HG02623 (cell line): ENCODE results near the gene JUNB.

Experiments
- ATAC-seq: cut with Tn5 transposase; IDR thresholded peaks from one replicate; pipeline ENCODE4 v1.9.1; 2021; ENCODE audit warnings: moderate library complexity; ENCODE audit not compliant: unreplicated experiment

JUNB gene

GRCh38 chr19:12791345-12792050, at the start of gene JUNB:
TSS of gene JUNB (plus strand) at chr19:12791486. CDS start at chr19:12791772, 286 bp downstream.
- ATAC-seq: peak; percentile 31

DNA sequence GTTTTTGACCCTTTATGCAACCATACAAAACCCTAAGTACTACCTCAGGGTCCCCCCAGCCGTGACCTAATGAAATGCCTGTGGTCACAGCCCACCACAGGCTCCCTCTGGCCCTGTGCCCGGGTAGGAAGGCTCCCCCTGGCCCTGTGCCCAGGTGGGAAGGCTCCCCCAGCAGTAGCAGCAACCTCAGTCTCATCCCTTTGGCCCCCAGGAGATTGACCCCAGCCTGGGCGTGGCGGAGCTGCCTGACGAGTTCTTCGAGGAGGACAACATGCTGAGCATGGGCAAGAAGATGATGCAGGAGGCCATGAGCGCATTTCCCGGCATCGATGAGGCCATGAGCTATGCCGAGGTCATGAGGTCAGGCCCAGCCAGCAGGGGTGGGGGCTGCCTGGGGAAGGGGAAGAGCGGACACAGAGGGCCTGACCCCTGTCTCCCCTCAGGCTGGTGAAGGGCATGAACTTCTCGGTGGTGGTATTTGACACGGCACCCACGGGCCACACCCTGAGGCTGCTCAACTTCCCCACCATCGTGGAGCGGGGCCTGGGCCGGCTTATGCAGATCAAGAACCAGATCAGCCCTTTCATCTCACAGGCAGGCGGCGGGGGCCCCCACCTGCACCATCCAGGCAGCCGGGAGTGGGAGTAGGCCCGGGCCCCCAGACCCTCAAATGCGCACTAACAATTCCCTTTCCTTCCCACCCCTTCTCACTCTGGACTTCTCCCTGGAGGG, 46.0 kb upstream of the JUNB start:
- no peak for ATAC-seq

GRCh38 chr19:12748489-12748888, 42.8 kb upstream of the JUNB start:
- no peak for ATAC-seq

GRCh38 chr19:12749938-12750521, 41.3 kb upstream of the JUNB start:
- no peak for ATAC-seq

GRCh38 chr19:12750851-12751250, 40.4 kb upstream of the JUNB start:
- no peak for ATAC-seq

DNA sequence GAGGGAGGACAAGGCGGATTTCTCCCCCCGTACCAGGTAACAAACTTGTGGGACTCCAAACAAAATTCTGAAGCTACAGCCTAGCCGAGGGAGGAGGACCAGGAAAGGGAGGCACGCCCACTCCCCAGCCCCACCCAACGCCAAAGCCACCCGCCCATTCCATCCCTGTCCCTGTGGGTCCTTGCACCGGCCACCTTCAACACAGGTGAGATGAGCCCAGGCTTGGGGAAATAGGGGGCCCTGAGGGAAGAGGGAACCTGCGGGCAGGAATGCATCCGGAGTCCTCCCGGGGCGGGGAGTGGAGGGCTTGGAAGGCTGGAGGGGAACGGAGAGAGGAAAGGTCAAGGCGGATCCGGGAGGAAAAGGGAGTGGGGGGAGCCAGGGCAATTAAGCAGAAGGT, 39.7 kb upstream of the JUNB start, which contains the start of gene BEST2:
Gene BEST2 (plus strand): TSS at position 157 of the 400 bp plus-strand sequence. CDS start 802 bp downstream, outside the sequence.
- ATAC-seq: no peak

DNA sequence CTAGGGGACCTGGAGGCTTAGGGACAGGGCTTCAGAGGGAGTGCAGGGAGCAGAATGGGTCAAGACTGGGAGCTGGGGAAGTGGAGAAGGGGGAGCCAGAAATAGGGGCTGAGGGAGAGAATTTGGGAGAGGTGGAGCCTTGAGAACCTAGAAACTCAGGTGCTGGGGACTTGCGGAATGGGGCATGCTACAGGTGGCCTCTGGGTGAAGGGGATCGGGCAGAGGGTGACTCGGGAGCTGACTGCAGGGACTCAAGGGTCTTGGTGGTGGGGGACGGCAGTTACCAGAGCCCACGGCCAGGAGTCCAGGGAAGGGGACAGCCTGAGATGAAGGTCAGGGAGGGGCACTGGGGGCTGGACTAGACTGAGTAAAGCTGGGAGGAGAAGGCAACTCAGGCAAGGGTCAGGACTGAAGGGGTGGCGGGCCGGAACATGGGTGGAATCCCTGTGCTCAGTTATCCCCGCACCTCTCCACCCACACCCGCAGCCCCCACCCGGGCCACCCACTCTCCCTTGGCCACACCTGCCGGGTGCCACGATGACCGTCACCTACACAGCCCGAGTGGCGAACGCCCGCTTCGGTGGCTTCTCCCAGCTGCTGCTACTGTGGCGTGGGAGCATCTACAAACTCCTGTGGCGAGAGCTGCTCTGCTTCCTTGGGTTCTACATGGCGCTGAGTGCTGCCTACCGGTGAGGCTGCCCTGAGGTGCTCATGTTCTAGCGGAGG, 39.1 kb upstream of the JUNB start:
- no peak for ATAC-seq

GRCh38 chr19:12754465-12755196, 36.7 kb upstream of the JUNB start:
- no peak for ATAC-seq

- no peak for ATAC-seq
Measured at GRCh38 chr19:12756150-12756883, 35.0 kb upstream of the JUNB start.

DNA sequence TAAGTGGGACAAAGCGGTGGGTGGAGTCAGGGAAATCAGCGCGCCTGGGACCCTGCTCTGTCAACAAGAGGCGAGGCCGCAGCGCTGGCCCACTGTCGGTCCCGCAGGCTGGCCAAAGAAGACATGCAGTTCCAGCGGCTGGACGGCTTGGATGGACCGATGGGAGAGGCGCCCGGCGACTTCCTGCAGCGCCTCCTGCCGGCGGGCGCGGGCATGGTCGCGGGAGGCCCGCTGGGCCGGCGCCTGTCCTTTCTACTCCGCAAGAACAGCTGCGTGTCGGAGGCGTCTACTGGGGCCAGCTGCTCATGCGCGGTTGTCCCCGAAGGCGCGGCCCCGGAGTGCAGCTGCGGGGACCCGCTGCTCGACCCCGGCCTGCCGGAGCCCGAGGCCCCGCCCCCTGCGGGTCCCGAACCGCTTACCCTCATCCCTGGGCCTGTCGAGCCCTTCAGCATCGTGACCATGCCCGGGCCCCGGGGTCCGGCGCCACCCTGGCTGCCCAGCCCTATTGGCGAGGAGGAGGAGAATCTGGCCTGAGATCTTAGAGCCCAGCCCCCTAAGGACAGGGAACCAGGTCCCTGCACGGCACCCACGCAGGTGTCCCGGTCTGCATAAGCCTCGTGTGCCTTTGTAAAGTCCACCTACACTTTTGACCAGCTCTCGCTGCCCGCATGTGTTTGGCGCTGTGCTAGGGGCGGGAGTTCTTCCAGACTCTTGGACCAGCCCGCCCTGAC, 33.6 kb upstream of the JUNB start:
- no peak for ATAC-seq

DNA sequence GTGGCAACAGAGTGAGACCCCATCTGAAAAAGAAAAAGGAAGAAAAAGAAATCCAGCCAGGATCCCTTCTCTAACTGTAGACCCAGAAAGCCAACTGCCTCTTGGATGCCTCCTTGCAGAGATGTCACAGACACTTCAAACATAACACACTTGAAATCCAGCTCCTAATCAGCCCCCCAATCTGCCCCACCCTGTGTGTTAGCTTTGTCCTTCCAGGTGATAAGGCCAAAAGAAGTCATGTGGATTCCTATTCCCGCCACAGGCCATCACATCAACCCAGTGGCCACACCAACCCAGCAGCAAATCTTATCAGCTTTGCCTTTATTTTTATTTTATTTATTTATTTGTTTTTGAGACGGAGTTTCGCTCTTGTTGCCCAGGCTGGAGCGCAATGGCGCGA, 31.6 kb upstream of the JUNB start:
- ATAC-seq: no peak

GRCh38 chr19:12763100-12763499, 28.2 kb upstream of the JUNB start:
- ATAC-seq: no peak

- no peak for ATAC-seq
Measured at GRCh38 chr19:12764698-12765097, 26.6 kb upstream of the JUNB start.

GRCh38 chr19:12766051-12766521, 25.2 kb upstream of the JUNB start:
- ATAC-seq: no peak

- no peak for ATAC-seq
Measured at GRCh38 chr19:12767150-12767549, 24.1 kb upstream of the JUNB start.

GRCh38 chr19:12767666-12768065, 23.6 kb upstream of the JUNB start:
- ATAC-seq: no peak

- ATAC-seq: no peak
Measured at GRCh38 chr19:12769689-12770088, 21.6 kb upstream of the JUNB start.

DNA sequence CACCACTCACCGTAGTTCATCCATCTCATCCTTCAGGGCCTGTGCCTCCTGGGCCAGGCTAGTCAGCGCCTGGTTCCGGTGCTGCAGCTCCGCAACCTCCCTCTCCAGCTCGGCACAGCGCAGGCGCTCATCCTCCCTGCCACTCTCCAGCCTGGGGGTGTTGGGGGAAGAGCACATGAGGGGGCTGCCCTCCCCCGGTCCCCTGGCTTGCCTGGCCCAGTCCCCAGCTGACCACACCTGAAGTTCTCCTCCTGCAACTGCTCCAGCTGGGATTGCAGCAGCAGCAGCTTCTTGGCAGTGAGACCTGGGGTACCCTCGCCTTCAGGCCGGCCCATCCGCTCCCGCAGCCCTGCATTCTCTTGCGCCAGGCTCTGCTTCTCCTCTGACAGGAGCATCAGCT, 20.4 kb upstream of the JUNB start:
- ATAC-seq: no peak

DNA sequence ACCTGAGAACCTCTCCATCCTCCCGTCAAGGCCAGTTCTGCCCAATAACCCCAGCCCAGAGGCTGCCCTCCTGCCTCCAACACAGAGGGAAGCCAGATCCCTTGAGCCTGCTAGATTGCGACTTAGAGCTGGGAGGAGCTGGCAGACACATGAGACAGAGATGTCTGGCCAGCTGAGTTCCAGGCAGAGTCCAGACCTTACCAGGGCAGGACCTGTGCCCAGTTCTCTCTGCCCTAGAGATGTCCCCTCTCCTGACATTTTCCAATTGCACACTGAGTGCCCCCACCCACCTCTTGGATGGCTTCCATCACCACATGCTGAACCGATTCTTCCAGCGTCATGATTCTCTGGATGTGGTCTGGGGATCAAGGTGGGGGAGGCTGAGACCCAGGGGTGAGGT, 19.0 kb upstream of the JUNB start:
- ATAC-seq: no peak
